HEK293 (cell line): ENCODE results near the gene PDE4A.

Experiments
- CTCF ChIA-PET: fragments of 350-600 bp; formaldehyde crosslinking; extraction: SDS; loops from one replicate; lab custom pipeline; 2021; ENCODE audit warnings: antibody characterized with exemption; lab: Yijun Ruan, JAX
- POLR2A ChIA-PET: fragments of 300-600 bp; formaldehyde crosslinking; extraction: SDS; loops from one replicate; lab custom pipeline; 2020; ENCODE audit warnings: antibody characterized with exemption, inconsistent platforms; lab: Yijun Ruan, JAX
- H3K27ac ChIP-seq: fragments of 200-500 bp; sonication (Bioruptor generic); 2 replicates; pipeline ENCODE4 v1.5.1; 2014; ENCODE audit warnings: low read depth, low read length, control low read depth, inconsistent platforms; ENCODE audit errors: extremely low read depth
- H3K36me3 ChIP-seq, 2 experiments: fragments of 200-500 bp in 1 of 2; sonication (Bioruptor generic) in 1 of 2; 1 replicate in 1 of 2; 2 replicates in 1 of 2; pipeline ENCODE4 v1.5.1; 2014 to 2017; ENCODE audit warnings: inconsistent platforms in 2 of 2, low read length in 2 of 2; ENCODE audit not compliant: control insufficient read depth in 2 of 2, insufficient read depth in 1 of 2
- H3K4me1 ChIP-seq: fragments of 200-500 bp; sonication (Bioruptor generic); 2 replicates; pipeline ENCODE4 v1.5.1; 2014; ENCODE audit warnings: mild to moderate bottlenecking, low read length, inconsistent platforms; ENCODE audit not compliant: control insufficient read depth, insufficient read depth
- H3K4me3 ChIP-seq: 2 replicates; pipeline ENCODE4 v1.5.1; 2011; ENCODE audit warnings: low read depth, mild to moderate bottlenecking, control low read depth, low read length, moderate library complexity
- H3K9me3 ChIP-seq: fragments of 200-500 bp; sonication (Bioruptor generic); 2 replicates; pipeline ENCODE4 v1.5.1; 2014; ENCODE audit warnings: low read depth, low read length, inconsistent platforms; ENCODE audit not compliant: control insufficient read depth, insufficient read depth
- GLIS1 ChIP-seq: fragments of 450-650 bp; formaldehyde crosslinking; IDR thresholded peaks from 2 replicates; pipeline ENCODE4 v1.5.1; 2016; ENCODE audit warnings: missing biosample characterization, missing genetic modification characterization
- KLF16 ChIP-seq: fragments of 450-650 bp; formaldehyde crosslinking; IDR thresholded peaks from 2 replicates; pipeline ENCODE4 v1.5.1; 2017; ENCODE audit warnings: missing biosample characterization, missing genetic modification characterization
- PBX3 ChIP-seq: sonication (generic); formaldehyde crosslinking; IDR thresholded peaks from 2 replicates; pipeline ENCODE4 v1.8.1; 2022; ENCODE audit warnings: mild to moderate bottlenecking, moderate library complexity, missing genetic modification reagents
- SCRT2 ChIP-seq: fragments of 450-650 bp; formaldehyde crosslinking; IDR thresholded peaks from 2 replicates; pipeline ENCODE4 v1.5.1; 2016; ENCODE audit warnings: missing biosample characterization, missing genetic modification characterization
- SETDB1 ChIP-seq: IDR thresholded peaks from one replicate; pipeline ENCODE4 v1.6.1; 2017; ENCODE audit warnings: mild to moderate bottlenecking, low read length, moderate library complexity, mixed read lengths; ENCODE audit not compliant: insufficient read length
- SP7 ChIP-seq: fragments of 450-650 bp; formaldehyde crosslinking; IDR thresholded peaks from 2 replicates; pipeline ENCODE4 v1.5.1; 2016; ENCODE audit warnings: missing biosample characterization, missing genetic modification characterization
- ZBTB6 ChIP-seq: fragments of 450-650 bp; formaldehyde crosslinking; IDR thresholded peaks from 2 replicates; pipeline ENCODE4 v1.5.1; 2017; ENCODE audit warnings: missing biosample characterization, missing genetic modification characterization
- ZBTB8A ChIP-seq: fragments of 450-650 bp; formaldehyde crosslinking; IDR thresholded peaks from 2 replicates; pipeline ENCODE4 v1.5.1; 2016; ENCODE audit warnings: missing biosample characterization, missing genetic modification characterization
- ZNF302 ChIP-seq: fragments of 450-650 bp; formaldehyde crosslinking; IDR thresholded peaks from 2 replicates; pipeline ENCODE4 v1.5.1; 2016; ENCODE audit warnings: missing biosample characterization, missing genetic modification characterization, low read depth
- ZNF341 ChIP-seq: fragments of 450-650 bp; formaldehyde crosslinking; IDR thresholded peaks from 2 replicates; pipeline ENCODE4; 2016; ENCODE audit warnings: low read depth, missing biosample characterization, missing genetic modification characterization
- ZNF362 ChIP-seq: fragments of 450-650 bp; formaldehyde crosslinking; IDR thresholded peaks from 2 replicates; pipeline ENCODE4 v1.5.1; 2016; ENCODE audit warnings: missing biosample characterization, missing genetic modification characterization
- ZNF366 ChIP-seq: fragments of 450-650 bp; formaldehyde crosslinking; conservative IDR thresholded peaks from 2 replicates; pipeline ENCODE4 v1.5.1; 2016; ENCODE audit warnings: missing biosample characterization, missing genetic modification characterization
- ZNF37A ChIP-seq: fragments of 450-650 bp; IDR thresholded peaks from 2 replicates; pipeline ENCODE4 v1.5.1; 2018; ENCODE audit warnings: missing biosample characterization, missing genetic modification characterization
- ZNF391 ChIP-seq: fragments of 450-650 bp; formaldehyde crosslinking; IDR thresholded peaks from 2 replicates; pipeline ENCODE4 v1.5.1; 2016; ENCODE audit warnings: low read depth, missing biosample characterization, missing genetic modification characterization, borderline replicate concordance
- ZNF426 ChIP-seq: fragments of 450-650 bp; formaldehyde crosslinking; IDR thresholded peaks from 2 replicates; pipeline ENCODE4 v1.5.1; 2017; ENCODE audit warnings: missing biosample characterization, missing genetic modification characterization, mild to moderate bottlenecking, inconsistent platforms, moderate library complexity
- ZNF529 ChIP-seq: fragments of 450-650 bp; formaldehyde crosslinking; IDR thresholded peaks from 2 replicates; pipeline ENCODE4 v1.5.1; 2017; ENCODE audit warnings: missing genetic modification characterization, missing biosample characterization; ENCODE audit not compliant: insufficient replicate concordance
- ZNF580 ChIP-seq: fragments of 450-650 bp; formaldehyde crosslinking; IDR thresholded peaks from 2 replicates; pipeline ENCODE4 v1.5.1; 2016; ENCODE audit warnings: missing biosample characterization, missing genetic modification characterization
- ZNF664 ChIP-seq: fragments of 450-650 bp; formaldehyde crosslinking; IDR thresholded peaks from 2 replicates; pipeline ENCODE4 v1.5.1; 2016; ENCODE audit warnings: missing biosample characterization, missing genetic modification characterization
- ZNF777 ChIP-seq: fragments of 450-650 bp; formaldehyde crosslinking; IDR thresholded peaks from 2 replicates; pipeline ENCODE4 v1.5.1; 2017; ENCODE audit warnings: missing biosample characterization, missing genetic modification characterization, borderline replicate concordance
- ZSCAN5A ChIP-seq: fragments of 450-650 bp; formaldehyde crosslinking; IDR thresholded peaks from 2 replicates; pipeline ENCODE4 v1.5.1; 2016; ENCODE audit warnings: missing biosample characterization, missing genetic modification characterization
- ZXDB ChIP-seq: fragments of 450-650 bp; formaldehyde crosslinking; IDR thresholded peaks from 2 replicates; pipeline ENCODE4 v1.5.1; 2016; ENCODE audit warnings: missing biosample characterization, missing genetic modification characterization

Gene PDE4A

GRCh38 chr19:10473192-10473591, 52.9 kb downstream of the PDE4A start (continued):
- TF ChIP-seq ZSCAN5A (tag by site-specific recombination): no peak

GRCh38 chr19:10474962-10475451, 54.7 kb downstream of the PDE4A start:
- Histone ChIP-seq H3K27ac (no peak overlapping the region), H3K4me3 (no peak overlapping the region), H3K36me3 (no peaks in the 10 kb centered on the region), H3K9me3 (no peaks in the 10 kb centered on the region), H3K4me1 (no peaks in the 10 kb centered on the region)
- ChIA-PET CTCF (interaction anchor here (0.7 to 1.7 kb wide), 5 partner anchors 8 to 225 kb away, joined by 3 to 8 read pairs (median 3); no protein-coding TSS in a partner anchor), POLR2A (no interaction called here)
- 0 out of 2 replicates have a peak, but pooled peaks have one; percentile 14 for TF ChIP-seq GLIS1 (tag by site-specific recombination)
- peak; percentile 76; the same call in 1 of the 2 replicates for TF ChIP-seq ZNF362 (tag by site-specific recombination)
- TF ChIP-seq SCRT2 (tag by site-specific recombination): no peak

- no peak overlapping the region for H3K27ac ChIP-seq
- no peaks in the 10 kb centered on the region for H3K4me1 ChIP-seq
- no peak overlapping the region for H3K4me3 ChIP-seq
- no peaks in the 10 kb centered on the region for H3K9me3 ChIP-seq
- ChIA-PET POLR2A (interaction anchor here (0.7 to 1.0 kb wide), 2 partner anchors 10 to 17 kb away, joined by 3 read pairs; no protein-coding TSS in a partner anchor), CTCF (interaction anchor here (0.6 to 2.5 kb wide), 24 partner anchors 8 to 428 kb away, joined by 3 to 14 read pairs (median 3); partner anchors contain the start of gene CDC37)
- TF ChIP-seq KLF16 (no peak), ZNF391 (tag by site-specific recombination) (no peak), PBX3 (CRISPR knock-in tag) (no peak), SETDB1 (no peak), ZNF341 (tag by site-specific recombination) (no peak), ZXDB (tag by site-specific recombination) (no peak), ZNF426 (tag by site-specific recombination) (no peak), ZNF302 (tag by site-specific recombination) (no peak), ZBTB8A (no peak), SP7 (tag by site-specific recombination) (no peak), ZNF777 (tag by site-specific recombination) (no peak), ZNF366 (tag by site-specific recombination) (no peak), ZNF529 (no peak), ZNF37A (tag by site-specific recombination) (no peak), ZBTB6 (tag by site-specific recombination) (no peak), ZNF664 (tag by site-specific recombination) (no peak), ZNF580 (tag by site-specific recombination) (no peak)
- H3K36me3 ChIP-seq: no peaks in the 10 kb centered on the region
These were observed 58.1 kb downstream of the PDE4A start for GRCh38 chr19:10478476-10478875.
